Measurements from ENCODE around the gene HIPK2. TPM values are rescaled to one million over a fixed set of nuclear protein-coding genes. Genes with fewer than 3 reads are reported as not detected.
A peak's percentile ranks its signal among the peaks of the same experiment; 100 is the strongest.

Gene HIPK2
- total and polyA plus RNA-seq, 2 experiments from 2014 or later = 7.3 to 16.9 TPM

GRCh38 chr7:139706837-139707236 lies 71.0 kb downstream of the HIPK2 start:
- Mint-ChIP-seq H3K4me1 (peaks cover 16% of the 10 kb centered on the region), H3K27ac (no peak overlapping the region), H3K27me3 (ENCODE audit: insufficient read depth, low read depth, poor library complexity) (peaks cover 7% of the 10 kb centered on the region), H3K4me3 (no peak overlapping the region), H3K9me3 (no peaks in the 10 kb centered on the region), H3K36me3 (ENCODE audit: low read depth) (peaks cover 3% of the 10 kb centered on the region; the same call in 1 of the 3 replicates)
- Histone ChIP-seq H3K79me2 (replicated peaks; ENCODE audit: insufficient read depth) (no peaks in the 10 kb centered on the region; the same call in 1 of the 2 replicates), H3K4me3 (no peak overlapping the region), H3K4me1 (ENCODE audit: insufficient read depth) (peaks cover 2% of the 10 kb centered on the region), H3K4me2 (no peak overlapping the region), H2AFZ (no peak overlapping the region), H3F3A (replicated peaks; ENCODE audit: low read depth) (no peaks in the 10 kb centered on the region), H3K27me3 (ENCODE audit: insufficient read depth) (no peaks in the 10 kb centered on the region), H4K20me1 (replicated peaks; ENCODE audit: insufficient read depth) (no peaks in the 10 kb centered on the region), H3K36me3 (ENCODE audit: insufficient read depth) (no peaks in the 10 kb centered on the region), H3K9me2 (ENCODE audit: insufficient read depth) (no peaks in the 10 kb centered on the region), H3K27ac (ENCODE audit: low read depth) (no peak overlapping the region)
- no peak for TF ChIP-seq ZNF331 (CRISPR knock-in tag; IDR thresholded peaks at IDR 0.05; ENCODE audit: low read depth)
- no peak for TF ChIP-seq EZH2phosphoT487 (IDR thresholded peaks at IDR 0.05; ENCODE audit: unreplicated experiment)
- no peak for TF ChIP-seq STAT1 (IDR thresholded peaks at IDR 0.05; ENCODE audit: unreplicated experiment)
- TF ChIP-seq POLR2AphosphoS5 (IDR thresholded peaks at IDR 0.05; ENCODE audit: low read depth) = no peak
- no peak for TF ChIP-seq NANOG (IDR thresholded peaks at IDR 0.05; ENCODE audit: borderline replicate concordance)
- TF ChIP-seq ETS1 (IDR thresholded peaks at IDR 0.05) = no peak
- no peak for TF ChIP-seq CREB1 (CRISPR knock-in tag; IDR thresholded peaks at IDR 0.05; ENCODE audit: low read depth)
- no peak for TF ChIP-seq CTCF (conservative IDR thresholded peaks at IDR 0.05; ENCODE audit: low read depth in 2 of 2)
- TF ChIP-seq ZNF114 (CRISPR knock-in tag; IDR thresholded peaks at IDR 0.05) = no peak
- no peak for TF ChIP-seq JUNB (IDR thresholded peaks at IDR 0.05; ENCODE audit: unreplicated experiment)
- no peak for TF ChIP-seq REST (IDR thresholded peaks at IDR 0.05; ENCODE audit: unreplicated experiment)
- no peak for TF ChIP-seq EZH2 (IDR thresholded peaks at IDR 0.05; ENCODE audit: low read depth, unreplicated experiment)
- TF ChIP-seq ZNF462 (CRISPR knock-in tag; IDR thresholded peaks at IDR 0.05) = no peak
- ATAC-seq = peak; percentile 10; the same call in 2 of the 3 replicates
- no peak for DNase-seq (ENCODE audit: low spot score)

All from GM23338 (cell line).